Mesothelial cell of epicardium (in vitro differentiated cells): ENCODE results near the gene KRTAP4-9. TPM values are rescaled to one million over a fixed set of nuclear protein-coding genes. Genes with fewer than 3 reads are reported as not detected.
"Not testable (repeated sequence)": the region's sequence is repeated elsewhere in the genome, so short reads cannot be mapped to it uniquely, and the experiment has no call there.

Experiments
- DNase-seq, 2 experiments: peaks; one replicate each; pipeline ENCODE4 v3.0.0; 2021; ENCODE audit warnings: low spot score in 2 of 2; ENCODE audit not compliant: unreplicated experiment in 2 of 2
- H3K27ac Mint-ChIP-seq: 2 replicates; pipeline ENCODE4 v1.8.0; 2021; ENCODE audit warnings: mixed read lengths
- H3K27me3 Mint-ChIP-seq: 2 replicates; pipeline ENCODE4 v1.8.0; 2021; ENCODE audit warnings: low read depth, mixed read lengths
- H3K36me3 Mint-ChIP-seq: 2 replicates; pipeline ENCODE4 v1.8.0; 2021; ENCODE audit warnings: mixed read lengths
- H3K4me1 Mint-ChIP-seq: 2 replicates; pipeline ENCODE4 v1.8.0; 2021; ENCODE audit warnings: mixed read lengths
- H3K4me3 Mint-ChIP-seq: 2 replicates; pipeline ENCODE4 v1.8.0; 2021; ENCODE audit warnings: mild to moderate bottlenecking, moderate library complexity, mixed read lengths
- H3K9me3 Mint-ChIP-seq: 2 replicates; pipeline ENCODE4 v1.8.0; 2021; ENCODE audit warnings: mixed read lengths
- total RNA-seq: library from RNA; stranded (reverse); gene quantifications from 3 replicates; pipeline ENCODE4 v1.2.1, GENCODE V29; 2021
- TF ChIP-seq, protein P1 (sequence below): fragments of 200-600 bp; sonication (generic); IDR thresholded peaks from one replicate; pipeline ENCODE4 v1.5.0; 2021; ENCODE audit warnings: antibody characterized with exemption; ENCODE audit not compliant: unreplicated experiment

KRTAP4-9 gene
- total RNA-seq, 1 donor from 2014 or later = not detected

DNA sequence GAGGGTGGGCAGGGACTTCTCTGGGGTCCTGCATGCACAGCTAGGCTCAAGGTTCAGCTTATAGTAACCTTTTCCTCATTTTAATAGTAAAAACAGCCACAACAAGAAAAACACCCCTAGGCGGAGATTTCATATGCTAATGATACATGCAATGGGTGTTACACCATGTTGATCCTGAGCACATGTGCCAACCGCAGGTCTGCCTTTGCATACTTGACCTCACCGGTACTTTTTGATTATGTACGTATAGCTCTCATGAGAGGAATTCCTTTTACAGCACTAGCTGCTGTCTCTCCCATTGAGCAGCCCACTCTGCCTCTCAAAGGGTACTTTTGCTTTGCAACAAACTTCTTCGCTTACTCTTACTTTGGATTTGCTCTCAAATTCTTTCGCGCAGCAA lies 9.1 kb upstream of the KRTAP4-9 start:
- TF ChIP-seq, protein P1, sequence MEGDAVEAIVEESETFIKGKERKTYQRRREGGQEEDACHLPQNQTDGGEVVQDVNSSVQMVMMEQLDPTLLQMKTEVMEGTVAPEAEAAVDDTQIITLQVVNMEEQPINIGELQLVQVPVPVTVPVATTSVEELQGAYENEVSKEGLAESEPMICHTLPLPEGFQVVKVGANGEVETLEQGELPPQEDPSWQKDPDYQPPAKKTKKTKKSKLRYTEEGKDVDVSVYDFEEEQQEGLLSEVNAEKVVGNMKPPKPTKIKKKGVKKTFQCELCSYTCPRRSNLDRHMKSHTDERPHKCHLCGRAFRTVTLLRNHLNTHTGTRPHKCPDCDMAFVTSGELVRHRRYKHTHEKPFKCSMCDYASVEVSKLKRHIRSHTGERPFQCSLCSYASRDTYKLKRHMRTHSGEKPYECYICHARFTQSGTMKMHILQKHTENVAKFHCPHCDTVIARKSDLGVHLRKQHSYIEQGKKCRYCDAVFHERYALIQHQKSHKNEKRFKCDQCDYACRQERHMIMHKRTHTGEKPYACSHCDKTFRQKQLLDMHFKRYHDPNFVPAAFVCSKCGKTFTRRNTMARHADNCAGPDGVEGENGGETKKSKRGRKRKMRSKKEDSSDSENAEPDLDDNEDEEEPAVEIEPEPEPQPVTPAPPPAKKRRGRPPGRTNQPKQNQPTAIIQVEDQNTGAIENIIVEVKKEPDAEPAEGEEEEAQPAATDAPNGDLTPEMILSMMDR = no peak
- H3K4me3 Mint-ChIP-seq = no peak overlapping the region
- peaks cover 41% of the 10 kb centered on the region for H3K4me1 Mint-ChIP-seq
- no peak overlapping the region for H3K27ac Mint-ChIP-seq
- H3K9me3 Mint-ChIP-seq = peaks cover 10% of the 10 kb centered on the region
- H3K36me3 Mint-ChIP-seq = peaks cover 4% of the 10 kb centered on the region
- DNase-seq = no peak
- peaks cover 6% of the 10 kb centered on the region for H3K27me3 Mint-ChIP-seq

DNA sequence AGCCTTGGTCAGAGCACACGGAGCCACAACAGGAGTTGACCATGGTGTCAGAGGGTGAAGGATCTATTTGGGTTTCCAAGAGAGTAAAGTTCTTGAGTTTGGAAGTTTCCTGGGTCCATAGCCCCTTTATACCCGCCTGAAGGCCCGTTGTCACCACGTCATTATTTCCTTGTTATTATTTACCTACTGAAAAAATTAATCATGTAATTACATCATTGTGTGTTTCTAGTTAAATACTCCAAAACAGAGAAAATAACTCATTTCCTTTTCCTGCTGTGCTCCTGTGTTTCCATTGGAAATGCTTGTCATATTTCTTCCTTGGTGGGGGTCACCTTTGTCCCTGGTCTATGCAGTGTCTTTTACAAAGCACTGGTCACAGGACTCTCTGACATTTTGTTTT lies 7.1 kb upstream of the KRTAP4-9 start, which contains the start of gene KRTAP4-8:
KRTAP4-8 (minus strand) TSS at position 101 of the 400 bp plus-strand sequence; CDS start at position 43, 58 bp downstream.
- no peak for DNase-seq
- Mint-ChIP-seq H3K27me3 (peaks cover 6% of the 10 kb centered on the region), H3K27ac (no peak within 1 kb of the TSS), H3K36me3 (peaks cover 1% of the 10 kb centered on the region), H3K9me3 (peaks cover 2% of the 10 kb centered on the region), H3K4me1 (peaks cover 41% of the 10 kb centered on the region), H3K4me3 (no peak within 1 kb of the TSS)
- TF ChIP-seq, protein P1 = no peak

DNA sequence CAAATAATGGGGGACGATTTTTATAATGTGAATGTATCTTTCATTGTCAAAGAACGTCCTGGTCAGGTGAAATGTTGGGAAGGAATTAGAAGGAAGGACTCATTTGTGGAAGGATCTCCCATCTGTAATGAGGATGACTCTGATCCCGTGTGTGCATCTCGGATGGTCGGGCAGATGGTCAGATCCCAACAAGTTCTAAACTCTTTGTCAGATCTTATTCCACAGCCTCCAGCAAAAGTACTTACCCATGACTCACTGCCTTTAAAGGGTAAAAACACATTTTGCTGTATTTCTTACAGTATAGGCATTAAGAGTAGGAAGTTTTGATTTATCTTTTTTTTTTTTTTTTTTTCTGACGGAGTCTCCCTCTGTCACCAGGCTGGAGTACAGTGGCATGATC lies 6.7 kb upstream of the KRTAP4-9 start:
- DNase-seq = no peak
- H3K27me3 Mint-ChIP-seq = peaks cover 6% of the 10 kb centered on the region
- TF ChIP-seq, protein P1 = no peak
- H3K36me3 Mint-ChIP-seq = no peaks in the 10 kb centered on the region
- H3K4me3 Mint-ChIP-seq = no peak overlapping the region
- no peaks in the 10 kb centered on the region for H3K9me3 Mint-ChIP-seq
- H3K27ac Mint-ChIP-seq = no peak overlapping the region
- H3K4me1 Mint-ChIP-seq = peaks cover 43% of the 10 kb centered on the region

DNA sequence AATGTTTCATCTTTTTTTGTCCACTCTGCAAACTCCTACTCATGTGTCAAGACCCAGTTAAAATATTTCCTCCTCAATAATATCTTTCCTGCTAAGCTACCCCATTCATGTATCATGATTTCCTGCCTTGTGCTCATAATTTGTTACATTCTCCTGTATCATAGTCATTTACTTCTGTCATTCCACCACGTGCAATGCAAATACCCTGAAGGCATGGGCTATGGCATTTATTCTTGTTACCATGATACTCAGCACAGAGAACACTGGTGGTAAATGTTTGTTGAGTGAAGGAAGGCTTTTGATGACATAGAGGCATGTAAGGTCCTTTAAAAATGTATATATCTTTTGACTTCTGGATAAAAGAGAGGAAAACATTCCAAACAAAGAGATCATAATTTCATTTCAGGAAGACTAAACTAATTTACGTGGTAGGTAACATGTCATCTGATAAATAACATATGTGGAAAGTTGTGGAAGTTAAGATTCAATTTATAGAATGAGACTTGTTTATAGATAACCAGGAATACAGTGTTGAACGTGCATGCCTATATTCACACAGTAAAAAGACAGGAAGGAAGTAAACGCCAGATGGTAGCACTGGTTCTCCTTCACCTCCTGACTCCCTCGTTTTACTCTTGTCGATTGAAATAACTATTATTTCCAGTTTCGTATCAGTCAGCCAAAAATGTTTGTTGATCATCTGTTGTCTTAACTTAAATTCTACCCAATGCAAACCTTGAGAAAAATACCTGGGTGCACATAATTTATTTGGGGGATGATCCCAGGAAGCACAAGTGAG lies 5.3 kb upstream of the KRTAP4-9 start:
- H3K27me3 Mint-ChIP-seq, H3K9me3 Mint-ChIP-seq, H3K36me3 Mint-ChIP-seq, H3K4me3 Mint-ChIP-seq, DNase-seq: not testable (repeated sequence)
- peaks cover 51% of the 10 kb centered on the region for H3K4me1 Mint-ChIP-seq
- H3K27ac Mint-ChIP-seq = peak overlapping the region; percentile 83

DNA sequence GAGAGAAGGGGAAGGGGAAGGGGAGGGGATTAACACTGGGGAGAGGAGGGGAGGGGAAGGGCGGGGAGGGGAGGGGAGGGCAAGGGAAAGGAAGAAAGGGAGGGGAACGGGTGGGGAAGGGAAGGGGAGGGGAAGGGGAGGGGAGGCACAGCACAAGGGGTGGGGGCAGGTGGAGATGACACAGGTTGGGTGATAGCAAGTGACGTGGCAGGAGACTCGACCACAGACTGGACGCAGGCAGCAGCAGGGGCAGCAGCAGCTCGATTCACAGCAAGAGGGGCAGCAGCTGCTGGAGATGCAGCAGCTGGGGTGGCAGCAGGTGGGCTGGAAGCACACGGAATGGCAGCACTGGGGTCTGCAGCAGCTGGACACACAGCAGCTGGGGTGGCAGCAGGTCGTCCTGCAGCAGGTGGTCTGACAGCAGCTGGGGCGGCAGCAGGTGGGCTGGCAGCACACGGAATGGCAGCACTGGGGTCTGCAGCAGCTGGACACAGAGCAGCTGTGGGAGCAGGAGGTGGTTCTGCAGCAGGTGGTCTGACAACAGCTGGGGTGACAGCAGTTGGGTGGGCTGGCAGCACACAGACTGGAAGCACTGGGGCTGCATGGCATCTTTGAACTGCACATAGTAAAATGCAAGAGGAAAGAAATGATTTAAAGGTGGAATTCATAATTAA lies 3.5 kb upstream of the KRTAP4-9 start, which contains the start of gene KRTAP4-16:
KRTAP4-16 (minus strand) TSS at position 624 of the 674 bp plus-strand sequence; CDS start at position 624, 0 bp downstream.
- H3K9me3 Mint-ChIP-seq = no peaks in the 10 kb centered on the region
- H3K36me3 Mint-ChIP-seq = no peaks in the 10 kb centered on the region
- H3K4me3 Mint-ChIP-seq = no peak within 1 kb of the TSS
- H3K27ac Mint-ChIP-seq = no peak within 1 kb of the TSS
- DNase-seq = no peak
- TF ChIP-seq, protein P1 = no peak
- peaks cover 6% of the 10 kb centered on the region for H3K27me3 Mint-ChIP-seq
- peaks cover 41% of the 10 kb centered on the region for H3K4me1 Mint-ChIP-seq

DNA sequence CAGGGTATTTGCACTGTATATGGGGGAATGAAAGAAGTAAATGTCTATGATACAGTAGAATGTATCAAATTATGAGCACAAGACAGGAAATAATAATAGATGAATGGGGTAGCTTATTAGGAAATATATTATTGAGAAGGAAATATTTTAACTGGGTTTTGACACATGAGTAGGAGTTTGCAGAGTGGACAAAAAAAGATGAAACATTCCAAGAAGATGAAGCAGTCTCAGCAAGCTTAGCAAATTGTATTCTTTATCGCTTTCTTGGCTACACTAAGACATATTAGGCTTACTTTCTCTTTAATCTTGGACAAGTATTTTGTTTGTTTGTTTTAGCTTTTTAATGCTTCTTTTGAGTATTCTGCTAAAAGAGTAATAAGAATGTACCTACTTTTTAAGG lies 1.3 kb upstream of the KRTAP4-9 start:
- H3K27ac Mint-ChIP-seq = peak overlapping the region; percentile 26
- no peaks in the 10 kb centered on the region for H3K9me3 Mint-ChIP-seq
- H3K27me3 Mint-ChIP-seq = no peaks in the 10 kb centered on the region
- H3K4me3 Mint-ChIP-seq = no peak overlapping the region
- TF ChIP-seq, protein P1 = no peak
- no peaks in the 10 kb centered on the region for H3K36me3 Mint-ChIP-seq
- peaks cover 28% of the 10 kb centered on the region for H3K4me1 Mint-ChIP-seq
- no peak for DNase-seq

DNA sequence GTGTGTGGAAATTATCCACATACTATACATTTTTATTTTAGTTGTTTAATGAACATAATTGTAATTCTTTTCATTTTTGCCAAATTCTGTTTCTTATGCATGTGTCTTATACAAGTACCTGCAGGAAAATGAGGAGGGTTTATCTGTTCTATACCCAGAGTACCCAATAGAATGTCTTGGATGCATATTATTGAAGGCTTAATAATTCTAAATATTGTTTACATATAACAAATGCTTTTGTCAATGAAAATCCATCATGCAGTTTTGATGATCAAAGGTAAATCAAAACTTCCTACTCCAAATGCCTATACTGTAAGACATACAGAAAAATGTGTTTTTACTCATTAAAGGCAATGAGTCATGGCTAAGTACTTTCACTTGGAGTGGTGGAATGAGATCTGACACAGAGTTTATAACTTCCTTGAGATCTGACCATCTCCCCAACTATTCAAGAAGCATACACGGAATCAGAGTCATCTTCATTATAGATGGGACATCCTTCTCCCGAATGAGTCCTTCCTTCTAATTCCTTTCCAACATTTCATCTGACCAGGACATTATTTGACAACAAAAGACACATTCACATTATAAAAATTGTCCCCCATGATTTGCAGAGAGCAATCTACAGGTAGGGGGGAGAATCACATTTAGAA lies 677 bp upstream of the KRTAP4-9 start:
- not testable (repeated sequence) for H3K9me3 Mint-ChIP-seq, H3K27ac Mint-ChIP-seq, H3K4me3 Mint-ChIP-seq, H3K36me3 Mint-ChIP-seq, DNase-seq, H3K27me3 Mint-ChIP-seq
- H3K4me1 Mint-ChIP-seq = peaks cover 28% of the 10 kb centered on the region
